Endothelial cell of umbilical vein (primary cell): ENCODE results near the gene CFAP46.
"Not testable (repeated sequence)": the region's sequence is repeated elsewhere in the genome, so short reads cannot be mapped to it uniquely, and the experiment has no call there.

Experiments used
- MYC ChIP-seq: IDR thresholded peaks from one replicate; pipeline ENCODE4 v1.6.1; 2011; ENCODE audit warnings: mild to moderate bottlenecking, low read depth, low read length
- POLR2A ChIP-seq: IDR thresholded peaks from 2 replicates; pipeline ENCODE4 v1.6.1; 2012; ENCODE audit warnings: low read depth, mild to moderate bottlenecking, control low read depth, low read length
- POLR2AphosphoS5 ChIP-seq: IDR thresholded peaks from 2 replicates; pipeline ENCODE4 v1.6.1; 2012; ENCODE audit warnings: low read depth, mild to moderate bottlenecking, control low read depth, low read length, moderate library complexity; ENCODE audit not compliant: insufficient read depth
- TF ChIP-seq, protein P1 (sequence below), 2 donors: IDR thresholded peaks; 1 replicate in 1 of 2; 2 replicates in 1 of 2; pipeline ENCODE4 v1.5.1; 2011; ENCODE audit warnings: low read length in 2 of 2, mild to moderate bottlenecking in 2 of 2, moderate library complexity in 2 of 2, control low read depth in 1 of 2, inconsistent platforms in 1 of 2, low read depth in 1 of 2; ENCODE audit not compliant: insufficient read depth in 1 of 2; ENCODE audit errors: extremely low read depth in 1 of 2

DNA sequence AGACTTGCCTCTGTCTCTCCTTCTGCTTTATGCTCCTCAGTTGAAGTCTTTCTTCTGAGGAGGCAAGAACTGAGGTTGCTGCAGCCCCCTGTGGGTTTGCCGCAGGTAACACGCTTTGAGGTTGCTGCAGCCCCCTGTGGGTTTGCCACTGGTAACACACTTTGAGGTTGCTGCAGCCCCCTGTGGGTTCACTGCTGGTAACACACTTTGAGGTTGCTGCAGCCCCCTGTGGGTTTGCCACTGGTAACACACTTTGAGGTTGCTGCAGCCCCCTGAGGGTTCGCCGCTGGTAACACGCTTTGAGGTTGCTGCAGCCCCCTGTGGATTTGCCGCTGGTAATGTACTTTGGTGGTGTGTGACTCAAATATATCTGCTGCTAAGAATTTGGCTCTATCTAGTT, 48.6 kb downstream of the CFAP46 start:
- TF ChIP-seq, protein P1, sequence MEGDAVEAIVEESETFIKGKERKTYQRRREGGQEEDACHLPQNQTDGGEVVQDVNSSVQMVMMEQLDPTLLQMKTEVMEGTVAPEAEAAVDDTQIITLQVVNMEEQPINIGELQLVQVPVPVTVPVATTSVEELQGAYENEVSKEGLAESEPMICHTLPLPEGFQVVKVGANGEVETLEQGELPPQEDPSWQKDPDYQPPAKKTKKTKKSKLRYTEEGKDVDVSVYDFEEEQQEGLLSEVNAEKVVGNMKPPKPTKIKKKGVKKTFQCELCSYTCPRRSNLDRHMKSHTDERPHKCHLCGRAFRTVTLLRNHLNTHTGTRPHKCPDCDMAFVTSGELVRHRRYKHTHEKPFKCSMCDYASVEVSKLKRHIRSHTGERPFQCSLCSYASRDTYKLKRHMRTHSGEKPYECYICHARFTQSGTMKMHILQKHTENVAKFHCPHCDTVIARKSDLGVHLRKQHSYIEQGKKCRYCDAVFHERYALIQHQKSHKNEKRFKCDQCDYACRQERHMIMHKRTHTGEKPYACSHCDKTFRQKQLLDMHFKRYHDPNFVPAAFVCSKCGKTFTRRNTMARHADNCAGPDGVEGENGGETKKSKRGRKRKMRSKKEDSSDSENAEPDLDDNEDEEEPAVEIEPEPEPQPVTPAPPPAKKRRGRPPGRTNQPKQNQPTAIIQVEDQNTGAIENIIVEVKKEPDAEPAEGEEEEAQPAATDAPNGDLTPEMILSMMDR (IDR thresholded peaks at IDR 0.05; ENCODE audit: extremely low read depth in 1 of 2, insufficient read depth in 1 of 2, low read depth in 1 of 2, low read length in 2 of 2): peak; percentile 18 to 35
- not testable (repeated sequence) for TF ChIP-seq POLR2AphosphoS5, POLR2A, MYC
